A673 (cell line): ENCODE measurements around the gene IRX3.

ENCODE experiments used
- CTCF ChIP-seq: fragments of 300-800, 200-600 bp; sonication (generic); conservative IDR thresholded peaks from 2 replicates; pipeline ENCODE4 v1.5.1; 2017; ENCODE audit warnings: low read depth, mild to moderate bottlenecking, antibody characterized with exemption, low read length, moderate library complexity, mixed read lengths
- EZH2 ChIP-seq: fragments of 200-600 bp; sonication (generic); IDR thresholded peaks from 2 replicates; pipeline ENCODE4 v1.6.1; 2017; ENCODE audit warnings: borderline replicate concordance, low read depth, mild to moderate bottlenecking, mixed read lengths, antibody characterized with exemption, low read length; ENCODE audit not compliant: poor library complexity, severe bottlenecking

- TF ChIP-seq CTCF (no peak), EZH2 (no peak)
These were observed 48.6 kb upstream of the IRX3 start for GRCh38 chr16:54335230-54335629.
